ENCODE data around the gene NCEH1. TPM values are rescaled to one million over a fixed set of nuclear protein-coding genes. Genes with fewer than 3 reads are reported as not detected.

Gene NCEH1
- total RNA-seq, 1 donor from 2014 or later = 4.5 TPM

DNA sequence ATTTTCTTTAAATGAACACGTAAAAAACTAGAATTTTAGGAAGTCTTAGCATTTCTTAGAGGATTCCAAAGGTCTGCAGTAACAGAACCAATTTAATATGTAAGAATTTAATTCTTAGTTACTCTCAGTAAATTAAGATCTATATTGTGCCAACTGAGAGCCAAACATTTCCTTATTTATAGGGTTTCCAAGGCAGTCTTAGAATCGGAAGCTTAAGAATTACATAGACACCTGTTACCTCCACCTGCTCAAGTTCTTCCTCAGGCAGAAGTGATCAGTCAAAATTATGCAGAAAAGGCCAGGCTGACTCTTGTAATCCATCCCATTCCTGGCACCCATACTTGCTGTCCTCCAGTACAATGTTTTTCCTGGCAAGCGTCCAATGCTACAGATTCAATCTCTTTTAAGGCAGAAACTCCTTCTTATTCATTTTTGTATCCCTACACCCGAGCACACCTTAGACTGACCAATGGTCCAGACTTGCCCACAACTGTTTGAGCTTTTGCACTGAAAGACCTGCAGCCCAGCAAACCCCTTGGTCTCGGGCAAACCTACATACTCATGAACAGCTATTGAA, 64.3 kb downstream of the NCEH1 start:
- DNase-seq (no peak), ATAC-seq (ENCODE audit: low read depth) (no peak)
- Mint-ChIP-seq H3K4me3 (no peak overlapping the region), H3K4me1 (no peaks in the 10 kb centered on the region), H3K9me3 (no peaks in the 10 kb centered on the region), H3K27ac (no peak overlapping the region), H3K36me3 (ENCODE audit: low read depth) (peaks cover 27% of the 10 kb centered on the region), H3K27me3 (no peaks in the 10 kb centered on the region)
- intact Hi-C loops (cut with micrococcal nuclease) = no loop called here
- TF ChIP-seq, protein P1, sequence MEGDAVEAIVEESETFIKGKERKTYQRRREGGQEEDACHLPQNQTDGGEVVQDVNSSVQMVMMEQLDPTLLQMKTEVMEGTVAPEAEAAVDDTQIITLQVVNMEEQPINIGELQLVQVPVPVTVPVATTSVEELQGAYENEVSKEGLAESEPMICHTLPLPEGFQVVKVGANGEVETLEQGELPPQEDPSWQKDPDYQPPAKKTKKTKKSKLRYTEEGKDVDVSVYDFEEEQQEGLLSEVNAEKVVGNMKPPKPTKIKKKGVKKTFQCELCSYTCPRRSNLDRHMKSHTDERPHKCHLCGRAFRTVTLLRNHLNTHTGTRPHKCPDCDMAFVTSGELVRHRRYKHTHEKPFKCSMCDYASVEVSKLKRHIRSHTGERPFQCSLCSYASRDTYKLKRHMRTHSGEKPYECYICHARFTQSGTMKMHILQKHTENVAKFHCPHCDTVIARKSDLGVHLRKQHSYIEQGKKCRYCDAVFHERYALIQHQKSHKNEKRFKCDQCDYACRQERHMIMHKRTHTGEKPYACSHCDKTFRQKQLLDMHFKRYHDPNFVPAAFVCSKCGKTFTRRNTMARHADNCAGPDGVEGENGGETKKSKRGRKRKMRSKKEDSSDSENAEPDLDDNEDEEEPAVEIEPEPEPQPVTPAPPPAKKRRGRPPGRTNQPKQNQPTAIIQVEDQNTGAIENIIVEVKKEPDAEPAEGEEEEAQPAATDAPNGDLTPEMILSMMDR (IDR thresholded peaks at IDR 0.05) = no peak
- CTCF ChIA-PET = no interaction called here
- POLR2A ChIA-PET = interaction anchor here (0.5 kb wide), 1 partner anchor 44 kb away, joined by 3 read pairs; no protein-coding TSS in a partner anchor

DNA sequence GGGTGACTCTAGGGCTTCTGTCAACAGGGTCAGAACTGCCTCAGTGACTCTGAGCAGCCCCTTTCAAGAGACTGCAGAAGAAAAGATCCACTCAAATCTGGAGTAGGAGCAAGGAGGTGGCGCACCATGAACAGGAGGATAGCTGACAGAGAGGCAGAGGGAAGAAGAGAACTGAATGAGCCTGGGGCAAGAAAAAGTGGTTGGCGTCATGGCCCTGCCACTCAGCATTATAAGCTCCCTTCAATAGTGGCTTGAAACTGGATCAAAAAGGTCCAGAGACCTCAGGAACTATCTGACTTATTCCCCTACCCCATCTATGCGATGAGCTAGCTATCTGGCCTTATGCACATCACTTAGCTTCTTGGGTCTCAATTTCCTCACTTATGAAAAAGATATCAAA, 66.6 kb downstream of the NCEH1 start:
- Mint-ChIP-seq H3K9me3 (no peaks in the 10 kb centered on the region), H3K4me3 (no peak overlapping the region), H3K4me1 (no peaks in the 10 kb centered on the region), H3K27ac (no peak overlapping the region), H3K27me3 (no peaks in the 10 kb centered on the region), H3K36me3 (ENCODE audit: low read depth) (peaks cover 30% of the 10 kb centered on the region)
- POLR2A ChIA-PET = interaction anchor here (0.6 kb wide), 1 partner anchor 46 kb away, joined by 5 read pairs; no protein-coding TSS in a partner anchor
- TF ChIP-seq, protein P1 (IDR thresholded peaks at IDR 0.05) = no peak
- DNase-seq (no peak), ATAC-seq (ENCODE audit: low read depth) (no peak)
- CTCF ChIA-PET = no interaction called here
- intact Hi-C loops (cut with micrococcal nuclease) = no loop called here

DNA sequence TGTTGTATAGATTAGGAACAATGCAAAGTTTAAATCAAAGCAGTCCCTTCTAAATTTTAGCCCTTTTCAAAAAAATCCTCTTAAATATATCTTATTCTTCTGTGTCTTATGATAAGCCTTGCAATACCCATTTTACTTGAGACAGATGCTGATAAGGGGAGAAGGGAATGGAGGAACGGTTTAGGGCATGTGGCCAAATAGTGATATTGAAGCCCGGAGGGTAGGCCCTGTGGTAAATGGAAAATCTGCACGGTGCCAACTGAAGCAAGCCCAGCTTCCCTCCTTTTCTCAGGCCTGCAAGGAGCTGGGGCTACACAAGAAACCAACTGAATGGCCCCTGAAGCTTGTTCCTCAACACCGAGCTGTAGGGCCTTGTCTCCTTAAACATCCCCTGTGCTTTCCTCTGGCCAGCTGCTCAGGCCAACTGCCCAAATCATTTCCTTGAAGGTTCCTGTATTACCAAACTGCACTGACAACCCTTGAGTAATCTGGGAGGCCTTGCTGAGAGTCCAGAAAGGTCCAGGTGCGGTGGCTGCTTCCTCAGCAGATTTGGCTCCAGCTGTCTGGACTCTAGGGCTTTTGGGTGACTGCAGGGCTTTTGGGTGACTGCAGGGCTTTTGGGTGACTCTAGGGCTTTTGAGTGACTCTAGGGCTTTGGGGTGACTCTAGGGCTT, 67.2 kb downstream of the NCEH1 start:
- H3K27ac Mint-ChIP-seq = no peak overlapping the region
- TF ChIP-seq, protein P1 (IDR thresholded peaks at IDR 0.05) = no peak
- no peak overlapping the region for H3K4me3 Mint-ChIP-seq
- POLR2A ChIA-PET = interaction anchor here (0.6 kb wide), 1 partner anchor 46 kb away, joined by 5 read pairs; no protein-coding TSS in a partner anchor
- H3K27me3 Mint-ChIP-seq = no peaks in the 10 kb centered on the region
- H3K9me3 Mint-ChIP-seq = no peaks in the 10 kb centered on the region
- DNase-seq = no peak
- peaks cover 30% of the 10 kb centered on the region for H3K36me3 Mint-ChIP-seq (ENCODE audit: low read depth)
- CTCF ChIA-PET = no interaction called here
- no peaks in the 10 kb centered on the region for H3K4me1 Mint-ChIP-seq
- ATAC-seq (ENCODE audit: low read depth) = no peak
- intact Hi-C loops (cut with micrococcal nuclease) = no loop called here

DNA sequence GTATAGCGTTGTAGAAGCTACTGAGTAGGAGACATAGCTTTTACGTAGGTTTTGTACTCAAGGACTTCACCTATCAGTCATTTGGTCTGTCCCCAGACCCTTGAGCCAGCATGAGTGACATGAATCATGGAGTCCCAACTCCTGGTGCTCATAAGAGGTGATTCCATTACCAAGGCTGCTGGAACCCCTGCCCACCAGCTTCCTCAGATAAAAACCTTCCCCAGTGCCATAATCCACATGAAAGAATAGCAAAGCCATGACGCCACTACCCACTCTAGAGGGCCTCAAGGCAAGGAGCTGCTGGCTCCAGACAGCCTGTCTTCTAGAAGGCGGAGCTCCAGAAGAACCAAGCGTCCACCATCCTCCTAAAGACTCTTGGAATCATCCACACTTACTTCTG, 69.6 kb downstream of the NCEH1 start:
- H3K27ac Mint-ChIP-seq = no peak overlapping the region
- H3K4me3 Mint-ChIP-seq = no peak overlapping the region
- H3K9me3 Mint-ChIP-seq = no peaks in the 10 kb centered on the region
- TF ChIP-seq, protein P1 (IDR thresholded peaks at IDR 0.05) = no peak
- intact Hi-C loops (cut with micrococcal nuclease) = no loop called here
- ChIA-PET POLR2A (no interaction called here), CTCF (no interaction called here)
- no peak for DNase-seq
- no peak for ATAC-seq (ENCODE audit: low read depth)
- H3K36me3 Mint-ChIP-seq (ENCODE audit: low read depth) = peaks cover 30% of the 10 kb centered on the region
- H3K27me3 Mint-ChIP-seq = no peaks in the 10 kb centered on the region
- H3K4me1 Mint-ChIP-seq = no peaks in the 10 kb centered on the region

DNA sequence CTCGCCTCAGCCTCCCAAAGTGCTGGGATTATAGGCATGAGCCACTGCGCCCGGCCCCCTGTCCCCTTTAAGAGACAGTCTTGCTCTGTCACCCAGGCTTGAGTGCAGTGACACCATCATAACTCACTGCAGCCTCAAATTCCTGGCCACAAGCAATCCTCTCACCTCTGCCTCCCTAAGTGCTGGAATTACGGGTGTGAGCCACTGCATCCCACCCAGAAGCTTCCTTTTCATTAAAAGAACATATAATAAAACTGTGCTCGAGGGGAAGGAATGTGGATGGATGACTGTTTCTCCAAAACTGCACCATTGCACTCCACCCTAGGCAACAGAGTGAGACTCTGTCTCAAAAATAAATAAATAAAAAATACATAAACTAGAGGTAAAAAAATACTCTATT, 70.1 kb downstream of the NCEH1 start:
- peaks cover 29% of the 10 kb centered on the region for H3K36me3 Mint-ChIP-seq (ENCODE audit: low read depth)
- no peaks in the 10 kb centered on the region for H3K4me1 Mint-ChIP-seq
- ATAC-seq (ENCODE audit: low read depth) = no peak
- intact Hi-C loops (cut with micrococcal nuclease) = no loop called here
- CTCF ChIA-PET = no interaction called here
- POLR2A ChIA-PET = no interaction called here
- H3K27me3 Mint-ChIP-seq = no peaks in the 10 kb centered on the region
- no peak overlapping the region for H3K4me3 Mint-ChIP-seq
- H3K27ac Mint-ChIP-seq = no peak overlapping the region
- DNase-seq = no peak
- TF ChIP-seq, protein P1 (IDR thresholded peaks at IDR 0.05) = no peak
- no peaks in the 10 kb centered on the region for H3K9me3 Mint-ChIP-seq

All from activated B cell treated with CpG ODN at 0.5 μM for 24 hours (primary cell).